GM18873 (cell line): ENCODE data around the gene LRRC3.
"Not testable (repeated sequence)": the region's sequence is repeated elsewhere in the genome, so short reads cannot be mapped to it uniquely, and the experiment has no call there.

Experiments
- ATAC-seq: cut with Tn5 transposase; IDR thresholded peaks from one replicate; pipeline ENCODE4 v1.9.1; 2021; ENCODE audit warnings: mild to moderate bottlenecking, moderate library complexity, moderate number of reproducible peaks; ENCODE audit not compliant: unreplicated experiment, low FRiP score

The LRRC3 gene

GRCh38 chr21:44454747-44455523, at the start of gene LRRC3:
Gene LRRC3, plus strand, starts transcription at chr21:44455510. Its CDS starts 1,135 bp downstream, at chr21:44456645.
- no peak for ATAC-seq

GRCh38 chr21:44405948-44406872, 49.1 kb upstream of the LRRC3 start:
- no peak for ATAC-seq

- no peak for ATAC-seq
Observed at GRCh38 chr21:44406953-44407352, 48.4 kb upstream of the LRRC3 start.

- no peak for ATAC-seq
Observed at GRCh38 chr21:44407493-44407892, 47.8 kb upstream of the LRRC3 start.

GRCh38 chr21:44408226-44408625, 47.1 kb upstream of the LRRC3 start:
- no peak for ATAC-seq

GRCh38 chr21:44413566-44414290, 41.6 kb upstream of the LRRC3 start:
- no peak for ATAC-seq

- no peak for ATAC-seq
Observed at GRCh38 chr21:44414291-44415072, 40.8 kb upstream of the LRRC3 start.

GRCh38 chr21:44415073-44416025, 40.0 kb upstream of the LRRC3 start:
- ATAC-seq = no peak

- no peak for ATAC-seq
Observed at GRCh38 chr21:44416193-44416592, 39.1 kb upstream of the LRRC3 start.

- not testable (repeated sequence) for ATAC-seq
Observed at GRCh38 chr21:44417621-44418107, 37.6 kb upstream of the LRRC3 start.

- no peak for ATAC-seq
Observed at GRCh38 chr21:44418108-44418875, 37.0 kb upstream of the LRRC3 start.

- no peak for ATAC-seq
Observed at GRCh38 chr21:44418876-44419230, 36.5 kb upstream of the LRRC3 start.

- no peak for ATAC-seq
Observed at GRCh38 chr21:44419679-44420078, 35.6 kb upstream of the LRRC3 start.

GRCh38 chr21:44420416-44421205, 34.7 kb upstream of the LRRC3 start:
- no peak for ATAC-seq

- no peak for ATAC-seq
Observed at GRCh38 chr21:44421901-44422840, 33.1 kb upstream of the LRRC3 start.

GRCh38 chr21:44423312-44423821, 31.9 kb upstream of the LRRC3 start:
- ATAC-seq = no peak
